DND-41 (cell line): Measurements from ENCODE around the gene AKT1.

ENCODE experiments used
- ATAC-seq: fragments of 200-7000 bp; cut with Tn5 transposase; 3 replicates; pipeline ENCODE4 v1.9.1; 2021; ENCODE audit warnings: low read depth; ENCODE audit not compliant: insufficient read depth
- DNase-seq: peaks from one replicate; pipeline ENCODE4 v3.0.0-alpha.2; 2020
- H2AFZ ChIP-seq: 2 replicates; pipeline ENCODE4 v1.6.0; 2012; ENCODE audit warnings: low read depth, low read length
- H3K27ac ChIP-seq: 2 replicates; pipeline ENCODE4 v1.5.1; 2012; ENCODE audit warnings: low read length, inconsistent platforms
- H3K27me3 ChIP-seq: fragments of 200-600 bp; sonication (generic); 2 replicates; pipeline ENCODE4 v1.6.0; 2012; ENCODE audit warnings: low read length, mild to moderate bottlenecking, inconsistent platforms; ENCODE audit not compliant: insufficient read depth, poor library complexity
- H3K36me3 ChIP-seq: 2 replicates; pipeline ENCODE4 v1.5.1; 2012; ENCODE audit warnings: low read length, inconsistent platforms; ENCODE audit not compliant: insufficient read depth
- H3K4me1 ChIP-seq: 2 replicates; pipeline ENCODE4 v1.5.1; 2012; ENCODE audit warnings: mild to moderate bottlenecking, low read length; ENCODE audit not compliant: insufficient read depth
- H3K4me2 ChIP-seq: 2 replicates; pipeline ENCODE4 v1.6.0; 2012; ENCODE audit warnings: mild to moderate bottlenecking, moderate library complexity, low read length, inconsistent platforms; ENCODE audit not compliant: insufficient read depth
- H3K4me3 ChIP-seq, 2 experiments: fragments of 200-600 bp in 1 of 2; shearing (Covaris generic) in 1 of 2; 2 replicates each; pipeline ENCODE4 v1.5.1; 2012 to 2016; ENCODE audit warnings: inconsistent platforms in 2 of 2, low read length in 2 of 2, mild to moderate bottlenecking in 2 of 2, low read depth in 1 of 2, moderate library complexity in 1 of 2
- H3K79me2 ChIP-seq: 2 replicates; pipeline ENCODE4 v1.6.0; 2012; ENCODE audit warnings: low read length, inconsistent platforms; ENCODE audit not compliant: insufficient read depth
- H3K9ac ChIP-seq: 2 replicates; pipeline ENCODE4 v1.6.0; 2012; ENCODE audit warnings: low read depth, mild to moderate bottlenecking, inconsistent platforms, low read length, moderate library complexity
- H3K9me3 ChIP-seq: 2 replicates; pipeline ENCODE4 v1.5.1; 2012; ENCODE audit warnings: low read length, moderate library complexity, mild to moderate bottlenecking, inconsistent platforms; ENCODE audit not compliant: insufficient read depth, severe bottlenecking
- H4K20me1 ChIP-seq: 2 replicates; pipeline ENCODE4 v1.6.0; 2012; ENCODE audit warnings: low read length; ENCODE audit not compliant: insufficient read depth
- EZH2 ChIP-seq: IDR thresholded peaks from 3 replicates; pipeline ENCODE4 v1.6.1; 2012; ENCODE audit warnings: borderline replicate concordance, low read depth, mild to moderate bottlenecking, moderate library complexity, low read length, inconsistent platforms; ENCODE audit not compliant: severe bottlenecking
- TF ChIP-seq, protein P1 (sequence below): IDR thresholded peaks from 2 replicates; pipeline ENCODE4 v1.5.1; 2012; ENCODE audit warnings: borderline replicate concordance, low read length, moderate library complexity, mild to moderate bottlenecking; ENCODE audit not compliant: poor library complexity, severe bottlenecking; ENCODE audit errors: extremely low read depth

The AKT1 gene

GRCh38 chr14:104770851-104771272 is 24.7 kb downstream of the AKT1 start:
- H3K79me2 ChIP-seq = no peaks in the 10 kb centered on the region; the same call in 1 of the 2 replicates
- H3K9me3 ChIP-seq = no peaks in the 10 kb centered on the region
- ATAC-seq (peak; percentile 46; the same call in 1 of the 3 replicates), DNase-seq (peak; percentile 50)
- no peak overlapping the region for H2AFZ ChIP-seq
- H3K36me3 ChIP-seq = peaks cover 79% of the 10 kb centered on the region
- TF ChIP-seq, protein P1, sequence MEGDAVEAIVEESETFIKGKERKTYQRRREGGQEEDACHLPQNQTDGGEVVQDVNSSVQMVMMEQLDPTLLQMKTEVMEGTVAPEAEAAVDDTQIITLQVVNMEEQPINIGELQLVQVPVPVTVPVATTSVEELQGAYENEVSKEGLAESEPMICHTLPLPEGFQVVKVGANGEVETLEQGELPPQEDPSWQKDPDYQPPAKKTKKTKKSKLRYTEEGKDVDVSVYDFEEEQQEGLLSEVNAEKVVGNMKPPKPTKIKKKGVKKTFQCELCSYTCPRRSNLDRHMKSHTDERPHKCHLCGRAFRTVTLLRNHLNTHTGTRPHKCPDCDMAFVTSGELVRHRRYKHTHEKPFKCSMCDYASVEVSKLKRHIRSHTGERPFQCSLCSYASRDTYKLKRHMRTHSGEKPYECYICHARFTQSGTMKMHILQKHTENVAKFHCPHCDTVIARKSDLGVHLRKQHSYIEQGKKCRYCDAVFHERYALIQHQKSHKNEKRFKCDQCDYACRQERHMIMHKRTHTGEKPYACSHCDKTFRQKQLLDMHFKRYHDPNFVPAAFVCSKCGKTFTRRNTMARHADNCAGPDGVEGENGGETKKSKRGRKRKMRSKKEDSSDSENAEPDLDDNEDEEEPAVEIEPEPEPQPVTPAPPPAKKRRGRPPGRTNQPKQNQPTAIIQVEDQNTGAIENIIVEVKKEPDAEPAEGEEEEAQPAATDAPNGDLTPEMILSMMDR = peak; percentile 81
- TF ChIP-seq EZH2 = no peak
- H3K4me1 ChIP-seq = peaks cover 8% of the 10 kb centered on the region
- H3K27me3 ChIP-seq = no peaks in the 10 kb centered on the region
- H3K4me2 ChIP-seq = no peak overlapping the region
- H3K27ac ChIP-seq = no peak overlapping the region
- no peak overlapping the region for H3K9ac ChIP-seq
- no peak overlapping the region for H3K4me3 ChIP-seq
- H4K20me1 ChIP-seq = peaks cover 60% of the 10 kb centered on the region

DNA sequence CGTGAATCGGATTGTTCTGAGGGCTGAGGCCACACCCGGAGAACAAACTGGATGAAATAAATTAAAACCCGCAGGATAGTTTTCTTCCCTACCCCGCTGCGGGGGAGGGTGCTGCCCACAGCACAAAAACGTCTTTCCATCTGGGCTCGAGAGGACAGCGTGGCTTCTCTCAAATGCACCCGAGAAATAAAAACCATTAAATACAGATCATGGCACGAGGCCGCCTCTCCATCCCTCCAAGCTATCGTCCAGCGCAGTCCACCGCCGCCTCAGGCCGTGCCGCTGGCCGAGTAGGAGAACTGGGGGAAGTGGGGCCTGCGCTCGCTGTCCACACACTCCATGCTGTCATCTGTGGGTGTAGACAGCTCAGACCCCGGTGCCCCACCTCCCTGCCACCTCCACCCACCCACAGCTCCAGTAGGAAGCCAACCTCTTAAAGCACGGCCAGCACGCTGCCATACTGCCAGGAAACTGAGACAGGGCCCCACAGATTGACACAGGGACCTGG is 25.4 kb downstream of the AKT1 start:
- ATAC-seq = no peak
- H3K4me3 ChIP-seq = no peak overlapping the region
- TF ChIP-seq EZH2 = no peak
- TF ChIP-seq, protein P1 = no peak
- H3K9me3 ChIP-seq = no peaks in the 10 kb centered on the region
- no peak overlapping the region for H3K27ac ChIP-seq
- H3K27me3 ChIP-seq = no peaks in the 10 kb centered on the region
- DNase-seq = no peak
- H3K36me3 ChIP-seq = peaks cover 72% of the 10 kb centered on the region
- H2AFZ ChIP-seq = no peak overlapping the region
- peaks cover 8% of the 10 kb centered on the region for H3K4me1 ChIP-seq
- H3K79me2 ChIP-seq = no peaks in the 10 kb centered on the region
- H3K9ac ChIP-seq = no peak overlapping the region
- H3K4me2 ChIP-seq = no peak overlapping the region
- H4K20me1 ChIP-seq = peaks cover 53% of the 10 kb centered on the region

DNA sequence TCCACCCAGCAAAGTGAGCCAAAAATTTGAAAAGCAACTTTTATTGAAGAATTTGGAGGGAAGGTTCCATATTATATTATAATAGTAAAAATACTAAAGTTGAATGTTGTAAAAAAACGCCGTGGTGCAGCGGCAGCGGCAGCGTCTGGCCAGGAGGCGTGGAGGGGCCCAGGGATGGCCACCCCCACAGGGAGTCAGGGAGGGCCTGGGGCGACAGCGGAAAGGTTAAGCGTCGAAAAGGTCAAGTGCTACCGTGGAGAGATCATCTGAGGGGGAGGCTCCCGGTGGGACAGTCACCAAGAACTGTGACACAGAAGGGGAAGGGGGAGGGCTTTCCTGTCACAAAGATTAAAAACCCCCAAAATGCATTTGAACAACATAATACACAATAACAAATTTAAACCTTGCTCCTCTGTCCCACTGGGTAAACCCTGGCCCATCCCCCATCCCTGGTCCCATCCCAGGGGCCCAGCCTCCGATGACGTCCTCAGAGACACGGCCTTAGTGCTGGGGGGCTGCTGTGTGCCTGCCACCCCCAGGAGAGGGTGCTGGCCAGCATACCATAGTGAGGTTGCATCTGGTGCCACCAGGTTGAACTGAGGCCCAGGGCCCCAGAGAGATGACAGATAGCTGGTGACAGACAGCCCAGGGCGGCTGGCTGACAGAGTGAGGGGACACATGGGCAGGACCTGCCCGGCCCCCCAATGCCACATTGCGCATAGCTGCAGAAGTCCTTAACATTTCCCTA is 26.1 kb downstream of the AKT1 start:
- H3K9me3 ChIP-seq = no peaks in the 10 kb centered on the region
- no peaks in the 10 kb centered on the region for H3K79me2 ChIP-seq
- no peak for DNase-seq
- H3K27me3 ChIP-seq = no peaks in the 10 kb centered on the region
- peaks cover 51% of the 10 kb centered on the region for H4K20me1 ChIP-seq
- H3K27ac ChIP-seq = no peak overlapping the region
- peaks cover 8% of the 10 kb centered on the region for H3K4me1 ChIP-seq
- H2AFZ ChIP-seq = no peak overlapping the region
- no peak overlapping the region for H3K9ac ChIP-seq
- peaks cover 66% of the 10 kb centered on the region for H3K36me3 ChIP-seq
- no peak overlapping the region for H3K4me2 ChIP-seq
- no peak for ATAC-seq
- no peak overlapping the region for H3K4me3 ChIP-seq
- TF ChIP-seq EZH2 = no peak
- TF ChIP-seq, protein P1 = no peak
